Keratinocyte (primary cell): Measurements from ENCODE around the gene ELF5. TPM values are rescaled to one million over a fixed set of nuclear protein-coding genes. Genes with fewer than 3 reads are reported as not detected.

Experiments
- DNase-seq: peaks from one replicate; pipeline ENCODE4 v3.0.0-alpha.2; 2011; ENCODE audit warnings: low read depth, missing footprints, low spot score
- FAIRE-seq: peaks from 2 replicates; lab custom pipeline; 2011; peaks lifted over from hg19 to GRCh38; lab: Jason Lieb, UNC
- H2AFZ ChIP-seq: 2 replicates; pipeline ENCODE4 v1.6.0; 2012; ENCODE audit warnings: low read length, control low read depth, inconsistent platforms; ENCODE audit not compliant: control insufficient read depth
- H3K27ac ChIP-seq: 2 replicates; pipeline ENCODE4 v1.5.1; 2011; ENCODE audit warnings: low read length; ENCODE audit not compliant: control insufficient read depth, insufficient read depth
- H3K27me3 ChIP-seq: 3 replicates; pipeline ENCODE4 v1.6.0; 2011; ENCODE audit warnings: low read length; ENCODE audit not compliant: control insufficient read depth, insufficient read depth; ENCODE audit errors: extremely low read depth
- H3K36me3 ChIP-seq, 2 experiments: 2 replicates in 1 of 2; 3 replicates in 1 of 2; pipeline ENCODE4 v1.5.1; 2011; ENCODE audit warnings: low read length in 2 of 2, mild to moderate bottlenecking in 1 of 2; ENCODE audit not compliant: control insufficient read depth in 2 of 2, insufficient read depth in 2 of 2; ENCODE audit errors: extremely low read depth in 1 of 2
- H3K4me1 ChIP-seq: 3 replicates; pipeline ENCODE4 v1.5.1; 2011; ENCODE audit warnings: low read length; ENCODE audit not compliant: control insufficient read depth, insufficient read depth; ENCODE audit errors: extremely low read depth
- H3K4me2 ChIP-seq: 3 replicates; pipeline ENCODE4 v1.6.0; 2011; ENCODE audit warnings: low read depth, low read length; ENCODE audit not compliant: control insufficient read depth, insufficient read depth; ENCODE audit errors: extremely low read depth
- H3K4me3 ChIP-seq, 3 experiments: fragments of 200-600 bp in 1 of 3; sonication (generic) in 1 of 3; 2 replicates in 2 of 3; 3 replicates in 1 of 3; pipeline ENCODE4 v1.5.1; 2011 to 2016; ENCODE audit warnings: low read length in 3 of 3, mild to moderate bottlenecking in 3 of 3, control low read depth in 2 of 3, inconsistent platforms in 1 of 3, low read depth in 1 of 3, mixed read lengths in 1 of 3, mixed run types in 1 of 3, moderate library complexity in 1 of 3; ENCODE audit not compliant: control insufficient read depth in 2 of 3, insufficient read depth in 2 of 3; ENCODE audit errors: extremely low read depth in 1 of 3
- H3K79me2 ChIP-seq: 2 replicates; pipeline ENCODE4 v1.6.0; 2012; ENCODE audit warnings: low read length; ENCODE audit not compliant: control insufficient read depth, insufficient read depth
- H3K9ac ChIP-seq: 3 replicates; pipeline ENCODE4 v1.6.0; 2011; ENCODE audit warnings: low read length; ENCODE audit not compliant: control insufficient read depth, insufficient read depth; ENCODE audit errors: extremely low read depth
- H3K9me1 ChIP-seq: 3 replicates; pipeline ENCODE4 v1.6.0; 2011; ENCODE audit warnings: low read length; ENCODE audit not compliant: control insufficient read depth, insufficient read depth; ENCODE audit errors: extremely low read depth
- H3K9me3 ChIP-seq: 2 replicates; pipeline ENCODE4 v1.5.1; 2012; ENCODE audit warnings: low read depth, low read length; ENCODE audit not compliant: control insufficient read depth
- H4K20me1 ChIP-seq: 3 replicates; pipeline ENCODE4 v1.6.0; 2011; ENCODE audit warnings: low read length; ENCODE audit not compliant: control insufficient read depth, insufficient read depth; ENCODE audit errors: extremely low read depth
- EZH2 ChIP-seq: IDR thresholded peaks from one replicate; pipeline ENCODE4 v1.6.1; 2012; ENCODE audit warnings: inconsistent platforms, mild to moderate bottlenecking, low read length, moderate library complexity
- dilution Hi-C: fragments of 300-500 bp; cut with MboI; formaldehyde crosslinking; loops from one replicate; pipeline ENCODE4 v1.7.0; 2020; ENCODE audit warnings: low sequenced_read_pairs; ENCODE audit not compliant: extremely low pct_ligation_motif_present
- polyA plus RNA-seq, 5 experiments: library from polyadenylated mRNA; depleted of rRNA in 3 of 5; stranded (reverse) in 3 of 5; stranded (forward) in 1 of 5; unstranded in 1 of 5; fragments of >200 nt; gene quantifications; 1 replicate in 1 of 5; 2 replicates in 3 of 5; 3 replicates in 1 of 5; pipeline versions ENCODE4 v1.2.1 to v1.2.3, GENCODE V29; 2011 to 2012; ENCODE audit warnings: missing spikeins in 2 of 5, low read depth in 1 of 5, low replicate concordance in 1 of 5
- TF ChIP-seq, protein P1 (sequence below), 3 experiments: IDR thresholded peaks in 1 of 3; conservative IDR thresholded peaks in 1 of 3; optimal IDR thresholded peaks in 1 of 3; 2 replicates in 2 of 3; 3 replicates in 1 of 3; pipeline versions ENCODE3 to v1.5.1; 2011; ENCODE audit warnings: low read length in 3 of 3, mild to moderate bottlenecking in 3 of 3, moderate library complexity in 2 of 3, control low read depth in 1 of 3, inconsistent platforms in 1 of 3; ENCODE audit not compliant: insufficient read depth in 2 of 3; ENCODE audit errors: extremely low read depth in 1 of 3

ELF5 gene
- polyA plus RNA-seq, 1 donor (not counting 4 experiments of a cell fraction or from before 2014, with no cell fraction given) = not detected

GRCh38 chr11:34549271-34549670 lies 35.7 kb upstream of the ELF5 start:
- TF ChIP-seq, protein P1, sequence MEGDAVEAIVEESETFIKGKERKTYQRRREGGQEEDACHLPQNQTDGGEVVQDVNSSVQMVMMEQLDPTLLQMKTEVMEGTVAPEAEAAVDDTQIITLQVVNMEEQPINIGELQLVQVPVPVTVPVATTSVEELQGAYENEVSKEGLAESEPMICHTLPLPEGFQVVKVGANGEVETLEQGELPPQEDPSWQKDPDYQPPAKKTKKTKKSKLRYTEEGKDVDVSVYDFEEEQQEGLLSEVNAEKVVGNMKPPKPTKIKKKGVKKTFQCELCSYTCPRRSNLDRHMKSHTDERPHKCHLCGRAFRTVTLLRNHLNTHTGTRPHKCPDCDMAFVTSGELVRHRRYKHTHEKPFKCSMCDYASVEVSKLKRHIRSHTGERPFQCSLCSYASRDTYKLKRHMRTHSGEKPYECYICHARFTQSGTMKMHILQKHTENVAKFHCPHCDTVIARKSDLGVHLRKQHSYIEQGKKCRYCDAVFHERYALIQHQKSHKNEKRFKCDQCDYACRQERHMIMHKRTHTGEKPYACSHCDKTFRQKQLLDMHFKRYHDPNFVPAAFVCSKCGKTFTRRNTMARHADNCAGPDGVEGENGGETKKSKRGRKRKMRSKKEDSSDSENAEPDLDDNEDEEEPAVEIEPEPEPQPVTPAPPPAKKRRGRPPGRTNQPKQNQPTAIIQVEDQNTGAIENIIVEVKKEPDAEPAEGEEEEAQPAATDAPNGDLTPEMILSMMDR (optimal IDR thresholded peaks at IDR 0.05 in 1 of 3, IDR thresholded peaks at IDR 0.05 in 1 of 3, conservative IDR thresholded peaks at IDR 0.05 in 1 of 3; ENCODE audit: extremely low read depth in 1 of 3, insufficient read depth in 2 of 3, low read length in 3 of 3) = no peak
- TF ChIP-seq EZH2 = no peak
- dilution Hi-C loops = no loop called here
- no peak overlapping the region for H3K9ac ChIP-seq

DNA sequence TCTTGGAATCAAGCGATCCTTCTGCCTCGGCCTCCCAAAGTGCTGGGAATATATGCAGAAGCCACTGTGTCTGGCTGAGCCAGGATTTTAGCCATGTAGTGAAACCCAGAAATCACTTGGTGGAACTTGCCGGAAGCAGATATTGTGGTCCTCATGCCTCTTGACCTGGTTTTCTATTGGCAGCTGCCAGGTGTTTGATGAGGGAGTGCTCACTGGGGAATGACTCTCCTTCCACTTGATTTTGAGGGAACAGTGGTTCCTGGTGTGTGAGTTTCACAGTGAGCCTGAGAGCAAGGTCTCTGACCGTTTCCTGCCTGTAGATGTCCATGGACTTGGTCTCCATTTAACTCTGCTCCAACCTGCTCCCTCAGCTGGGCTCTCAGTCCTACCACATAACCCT lies 34.7 kb upstream of the ELF5 start:
- no peaks in the 10 kb centered on the region for H3K9me3 ChIP-seq
- H3K36me3 ChIP-seq = no peaks in the 10 kb centered on the region
- H3K4me2 ChIP-seq = no peak overlapping the region
- H3K4me3 ChIP-seq = no peak overlapping the region
- H3K27me3 ChIP-seq = peaks cover 10% of the 10 kb centered on the region
- TF ChIP-seq EZH2 = no peak
- TF ChIP-seq, protein P1 (optimal IDR thresholded peaks at IDR 0.05 in 1 of 3, IDR thresholded peaks at IDR 0.05 in 1 of 3, conservative IDR thresholded peaks at IDR 0.05 in 1 of 3; ENCODE audit: extremely low read depth in 1 of 3, insufficient read depth in 2 of 3, low read length in 3 of 3) = no peak
- FAIRE-seq (no peak), DNase-seq (no peak)
- no peak overlapping the region for H3K9ac ChIP-seq
- no peaks in the 10 kb centered on the region for H3K4me1 ChIP-seq
- no peaks in the 10 kb centered on the region for H4K20me1 ChIP-seq
- no peaks in the 10 kb centered on the region for H3K79me2 ChIP-seq
- H3K9me1 ChIP-seq = no peaks in the 10 kb centered on the region
- dilution Hi-C loops = no loop called here
- no peak overlapping the region for H2AFZ ChIP-seq
- no peak overlapping the region for H3K27ac ChIP-seq

More at GRCh38 chr11:34549271-34549670, 35.7 kb upstream of the ELF5 start:
- Histone ChIP-seq H3K27me3 (peaks cover 10% of the 10 kb centered on the region), H3K36me3 (no peaks in the 10 kb centered on the region), H3K9me1 (no peaks in the 10 kb centered on the region), H3K79me2 (no peaks in the 10 kb centered on the region), H3K27ac (no peak overlapping the region), H3K4me2 (no peak overlapping the region), H3K4me3 (no peak overlapping the region), H3K9me3 (no peaks in the 10 kb centered on the region), H4K20me1 (no peaks in the 10 kb centered on the region), H3K4me1 (no peaks in the 10 kb centered on the region), H2AFZ (no peak overlapping the region)
- FAIRE-seq = no peak
- DNase-seq = no peak
